Suppressor macrophage treated with lipopolysaccharide for 4 hours (primary cell): Measurements from ENCODE around the gene SHMT1.

Source experiments
- DNase-seq: peaks from one replicate; pipeline ENCODE4 v3.0.0-alpha.2; 2020

SHMT1 gene

GRCh38 chr17:18280766-18281371 lies 82.5 kb downstream of the SHMT1 start:
- DNase-seq = no peak

- no peak for DNase-seq
Measured at GRCh38 chr17:18280249-18280648, 83.1 kb downstream of the SHMT1 start.

GRCh38 chr17:18278867-18279266 lies 84.5 kb downstream of the SHMT1 start:
- no peak for DNase-seq
